NCI-H2029 treated with DMSO at 0.1 percent for 48 hours (cell line): Measurements from ENCODE around the gene RNF149.
A peak's percentile ranks its signal among the peaks of the same experiment; 100 is the strongest.
"Not testable (repeated sequence)": the region's sequence is repeated elsewhere in the genome, so short reads cannot be mapped to it uniquely, and the experiment has no call there.

Experiments
- DNase-seq: peaks from one replicate; lab custom pipeline; 2025; lab: John Stamatoyannopoulos, UW

The RNF149 gene

DNA sequence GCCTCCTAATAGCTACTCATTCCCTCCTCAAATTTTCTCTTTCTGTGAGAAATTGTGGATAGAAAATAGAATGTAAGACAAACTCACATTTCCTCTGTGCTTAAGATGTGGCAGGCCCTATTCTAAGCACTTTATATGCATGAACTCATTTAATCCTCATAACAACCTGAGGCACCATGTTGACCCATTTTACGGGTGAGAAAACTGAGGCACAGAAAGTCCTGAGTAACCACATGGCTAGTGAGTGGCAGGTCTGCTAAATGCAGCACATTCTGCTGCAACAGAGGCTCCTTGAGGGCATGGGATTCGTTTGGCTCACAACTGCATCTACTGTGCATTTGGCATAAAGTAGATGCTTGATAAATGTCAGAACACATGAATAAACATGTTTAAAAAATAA is 22.7 kb upstream of the RNF149 start:
- DNase-seq: no peak

DNA sequence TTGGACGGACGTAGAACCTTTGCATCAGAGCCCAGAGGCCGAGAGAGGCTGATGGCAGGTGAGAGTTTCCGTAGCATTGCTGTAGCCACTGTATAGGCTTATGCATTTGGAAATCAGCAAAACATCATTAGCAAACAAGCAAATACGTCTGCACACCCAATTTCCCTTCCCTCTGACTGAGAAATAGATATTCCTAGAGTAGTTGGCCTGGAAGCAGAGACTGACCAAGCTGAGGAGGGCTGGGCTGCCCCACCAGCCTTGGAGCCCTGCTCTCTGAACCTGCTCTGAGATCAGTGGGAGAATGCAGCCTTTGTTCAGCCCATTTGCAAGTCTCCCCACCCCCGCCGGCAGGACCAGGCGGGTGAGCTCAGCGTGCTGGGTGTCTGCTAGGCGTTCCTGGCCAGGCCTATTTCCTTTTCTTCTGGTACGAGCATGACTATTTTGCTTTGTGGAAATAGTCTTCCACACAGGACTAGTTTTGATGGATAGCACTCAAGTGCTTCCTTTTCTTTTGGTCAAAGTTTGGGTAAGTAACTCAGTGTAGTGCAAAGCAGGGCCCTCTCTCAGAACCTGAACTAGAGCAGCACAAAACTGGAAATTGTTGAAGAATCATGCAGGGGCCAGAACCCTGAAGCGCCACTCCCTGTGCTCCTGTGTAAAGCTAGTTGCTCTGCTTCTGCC is 21.9 kb upstream of the RNF149 start:
- no peak for DNase-seq

DNA sequence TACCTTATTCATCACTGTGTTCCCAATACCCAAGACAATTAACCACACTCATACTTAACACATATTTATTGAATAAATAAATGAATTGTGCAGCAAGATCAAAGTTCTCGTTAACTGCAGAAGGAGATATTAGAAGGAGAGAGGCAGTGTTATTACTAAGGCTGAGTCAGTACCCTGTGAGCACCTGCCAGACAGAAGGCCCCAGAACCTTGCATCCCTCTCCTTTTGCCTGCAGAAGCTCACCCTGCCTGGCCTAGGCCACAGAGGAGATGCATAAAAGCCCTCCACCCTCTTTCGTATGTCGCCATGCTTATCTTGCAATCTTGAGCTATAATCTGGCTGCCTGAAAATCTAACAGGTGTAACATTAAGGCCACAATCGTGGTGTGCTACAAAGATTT is 20.5 kb upstream of the RNF149 start:
- no peak for DNase-seq

DNA sequence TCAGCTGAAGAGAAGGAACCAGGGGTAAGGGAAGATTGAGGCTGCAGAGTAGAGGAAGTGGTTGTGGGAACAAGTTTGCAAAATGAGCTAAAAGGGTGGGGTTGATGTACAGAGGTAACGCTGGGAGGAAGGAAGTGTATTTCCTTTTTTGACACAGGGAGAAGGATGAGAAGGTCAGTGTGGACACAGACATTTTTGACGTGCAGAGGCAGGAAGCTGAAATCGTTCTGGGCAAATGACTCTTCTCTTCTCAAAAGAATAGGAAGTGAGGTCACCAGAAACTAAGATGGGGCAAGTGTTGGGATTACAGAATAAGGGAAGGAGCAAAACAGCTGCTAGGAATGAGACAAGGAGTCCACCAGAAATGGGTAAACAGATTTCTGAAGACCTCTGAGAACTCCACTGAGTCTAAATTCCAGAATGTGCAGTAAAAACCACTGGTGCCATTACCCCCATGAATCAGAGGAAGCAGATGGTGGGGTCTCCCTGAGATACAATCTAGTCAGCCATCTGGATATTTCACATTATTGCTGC is 20.0 kb upstream of the RNF149 start:
- no peak for DNase-seq

DNA sequence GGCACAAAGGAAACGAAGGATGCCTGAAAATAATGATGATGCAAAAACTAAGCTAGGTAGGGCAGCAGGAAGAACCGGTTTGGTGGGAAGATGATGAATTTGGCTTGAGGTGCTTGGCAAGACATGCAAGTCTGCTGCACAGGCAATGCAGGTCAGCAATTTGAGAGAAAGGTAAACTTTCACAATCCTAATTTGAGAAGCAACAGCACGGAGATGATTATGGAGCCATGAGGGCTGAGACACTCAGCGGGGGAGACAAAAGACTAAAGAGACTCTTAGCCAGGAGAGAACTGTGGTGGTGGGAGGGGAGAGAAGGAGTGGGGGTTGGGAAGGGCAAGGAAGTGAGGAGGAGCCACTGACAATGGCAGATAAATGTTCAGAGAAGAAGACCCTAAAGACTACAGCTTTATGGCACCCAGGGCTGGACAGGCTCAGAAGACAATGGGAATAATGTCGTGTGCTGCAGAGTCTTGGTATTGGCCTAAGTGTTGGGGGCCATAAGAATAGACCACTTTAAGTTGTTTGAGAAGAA is 19.4 kb upstream of the RNF149 start:
- DNase-seq: peak; percentile 24

DNA sequence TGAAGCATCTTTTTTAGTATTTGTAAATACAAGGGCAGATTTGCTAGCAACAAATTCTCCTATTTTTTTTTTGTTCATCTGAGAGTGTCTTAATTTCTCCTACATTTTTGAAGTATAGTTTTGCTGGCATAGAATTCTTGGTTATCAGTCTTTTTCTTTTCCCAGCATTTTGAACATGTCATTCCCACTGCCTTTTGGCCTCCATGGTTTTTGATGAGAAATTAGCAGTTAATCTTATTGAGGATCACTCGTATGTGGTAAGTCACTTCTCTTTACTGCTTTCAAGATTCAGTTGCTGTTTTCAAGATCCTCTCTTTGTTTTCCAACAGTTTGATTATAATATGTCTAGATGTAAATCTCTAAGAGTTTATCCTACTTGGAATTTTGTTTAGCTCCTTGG is 16.9 kb upstream of the RNF149 start:
- no peak for DNase-seq

DNA sequence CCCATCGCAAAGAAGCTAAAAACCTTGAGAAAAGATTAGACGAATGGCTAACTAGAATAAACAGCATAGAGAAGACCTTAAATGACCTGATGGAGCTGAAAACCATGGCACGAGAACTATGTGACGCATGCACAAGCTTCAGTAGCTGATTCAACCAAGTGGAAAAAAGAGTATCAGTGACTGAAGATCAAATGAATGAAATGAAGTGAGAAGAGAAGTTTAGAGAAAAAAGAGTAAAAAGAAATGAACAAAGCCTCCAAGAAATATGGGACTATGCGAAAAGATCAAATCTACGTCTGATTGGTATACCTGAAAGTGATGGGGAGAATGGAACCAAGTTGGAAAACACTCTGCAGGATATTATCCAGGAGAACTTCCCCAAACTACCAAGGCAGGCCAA is 8.1 kb upstream of the RNF149 start:
- DNase-seq: not testable (repeated sequence)

DNA sequence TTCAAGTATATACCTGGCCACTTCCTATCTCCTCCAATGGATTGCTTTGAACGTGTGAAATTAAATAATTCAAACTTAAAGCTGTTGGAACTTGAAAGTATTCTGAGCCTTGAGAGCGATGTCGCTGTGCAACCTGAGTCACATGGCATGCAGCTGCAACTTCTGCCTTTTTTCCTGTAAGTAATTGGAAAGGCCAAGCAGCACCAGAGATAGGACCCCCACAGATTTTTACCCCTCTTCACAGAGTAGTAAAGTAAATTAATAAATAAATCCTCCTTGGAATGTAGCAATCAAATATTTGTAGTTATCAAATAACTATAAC is 3.2 kb upstream of the RNF149 start:
- no peak for DNase-seq

DNA sequence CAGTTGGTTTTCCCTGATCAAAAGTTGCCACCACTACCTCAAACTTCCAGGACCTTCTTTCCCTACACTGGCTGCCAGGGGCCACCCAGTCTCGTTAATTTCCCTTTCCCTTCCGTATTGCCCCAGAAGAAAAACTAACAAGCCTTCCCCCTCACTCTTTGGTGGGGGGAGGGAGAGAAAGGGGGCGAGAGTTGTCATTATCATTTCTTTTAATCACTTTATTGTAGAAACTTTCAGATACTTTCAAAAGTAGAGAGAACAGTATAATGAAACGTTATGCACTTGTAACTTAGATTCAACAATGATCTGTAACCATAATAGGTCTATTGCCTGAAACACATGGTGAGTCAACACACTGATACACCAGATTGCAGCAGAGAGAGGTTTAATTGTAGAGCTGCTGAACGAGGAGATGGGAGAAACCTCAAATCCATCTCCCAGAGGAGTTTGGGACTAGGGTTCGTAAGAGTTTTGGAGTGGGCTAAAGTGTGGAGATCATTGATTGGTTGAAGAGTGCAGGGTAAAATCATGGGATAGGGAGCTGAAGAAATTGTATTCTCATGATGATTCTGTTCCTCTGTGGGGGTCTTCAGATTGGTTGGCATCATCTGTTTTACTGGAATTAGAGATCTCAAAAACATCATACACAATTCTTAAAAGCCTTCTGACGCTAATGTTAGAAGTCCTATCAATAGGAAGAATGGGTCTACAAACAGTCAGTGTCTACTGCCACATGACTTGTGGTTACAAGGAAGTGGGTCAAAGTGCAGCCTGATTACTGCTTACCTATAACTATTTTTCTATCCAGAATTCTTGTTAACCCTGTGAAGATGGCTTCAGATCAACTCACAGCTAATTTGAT is 2.6 kb upstream of the RNF149 start:
- no peak for DNase-seq

DNA sequence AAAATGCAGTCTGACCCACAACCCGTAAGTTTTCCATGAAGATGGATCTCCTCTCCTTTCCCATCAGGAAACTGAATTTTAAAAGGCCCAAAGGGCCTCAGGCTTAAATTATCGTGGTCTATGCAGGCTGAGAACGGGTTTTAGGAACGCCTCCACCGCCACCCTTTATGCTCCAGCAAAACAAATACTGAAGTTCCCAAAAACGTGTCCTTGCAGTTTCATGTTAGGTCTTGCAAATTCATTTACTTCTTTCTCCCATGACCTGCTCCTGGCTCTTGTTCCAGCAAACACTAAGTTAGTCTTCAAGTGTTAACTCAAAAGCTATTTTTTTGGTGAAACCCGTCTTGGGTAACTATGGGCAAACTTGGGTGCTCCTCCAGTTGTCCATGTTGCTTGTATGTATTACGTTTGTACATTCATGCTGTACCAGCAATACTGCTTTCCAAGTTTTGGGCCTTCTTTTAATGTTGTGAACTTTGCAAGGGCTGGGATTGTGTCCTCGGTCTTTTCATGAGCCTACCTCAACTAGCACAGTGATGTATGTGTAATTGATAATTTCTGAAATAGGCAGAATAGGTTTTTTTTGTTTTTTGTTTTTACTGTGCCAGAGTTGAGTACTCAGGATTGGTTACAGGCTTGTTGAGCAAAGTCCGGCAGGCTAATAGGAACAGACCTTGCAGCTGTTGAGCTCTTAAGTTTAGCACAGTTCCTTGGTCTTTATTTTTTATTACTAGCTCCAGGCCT is 1.8 kb upstream of the RNF149 start:
- DNase-seq: no peak

DNA sequence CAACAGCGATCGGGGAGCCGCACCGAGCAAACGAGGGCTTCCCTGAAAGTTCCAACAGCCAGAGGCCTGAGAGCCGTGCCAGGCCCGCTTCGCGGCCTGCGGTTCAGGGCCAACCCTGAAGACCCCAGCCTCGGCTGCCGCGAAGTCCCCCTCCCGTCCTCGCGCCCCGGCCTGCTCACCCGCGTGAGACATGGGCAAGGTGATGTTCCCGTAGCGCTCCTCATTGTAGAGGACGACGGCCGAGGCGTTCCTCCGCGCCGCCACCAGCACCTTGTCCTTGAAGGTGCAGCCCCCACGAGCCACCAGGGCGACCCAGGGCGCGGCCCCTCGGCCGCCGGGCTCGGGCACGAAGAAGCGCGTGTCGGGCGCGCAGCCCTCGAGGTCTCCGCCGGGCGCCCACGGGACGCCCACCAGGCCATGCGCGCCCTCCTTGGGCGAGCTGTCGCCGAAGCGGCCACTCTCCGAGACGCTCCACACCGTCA is 510 bp downstream of the RNF149 start:
- DNase-seq: no peak

DNA sequence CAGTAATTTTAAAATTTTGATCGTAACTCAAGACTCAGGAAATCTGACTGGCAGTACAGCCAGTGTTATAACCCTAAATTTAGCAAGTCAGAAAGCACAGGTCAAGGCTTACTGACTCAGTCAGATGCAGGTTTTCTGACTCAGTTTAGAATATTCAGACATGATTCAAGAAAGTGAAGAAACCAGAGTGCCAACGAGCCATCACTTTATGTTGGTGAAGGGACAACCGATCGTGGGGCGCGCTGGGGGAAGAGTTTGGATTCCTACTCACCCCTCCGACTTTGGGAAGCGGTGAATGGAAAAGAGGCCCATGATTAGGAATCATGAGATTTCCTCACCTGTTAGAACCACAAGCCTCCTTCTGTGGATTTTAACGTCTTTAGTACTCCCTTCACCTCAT is 998 bp downstream of the RNF149 start:
- DNase-seq: no peak

DNA sequence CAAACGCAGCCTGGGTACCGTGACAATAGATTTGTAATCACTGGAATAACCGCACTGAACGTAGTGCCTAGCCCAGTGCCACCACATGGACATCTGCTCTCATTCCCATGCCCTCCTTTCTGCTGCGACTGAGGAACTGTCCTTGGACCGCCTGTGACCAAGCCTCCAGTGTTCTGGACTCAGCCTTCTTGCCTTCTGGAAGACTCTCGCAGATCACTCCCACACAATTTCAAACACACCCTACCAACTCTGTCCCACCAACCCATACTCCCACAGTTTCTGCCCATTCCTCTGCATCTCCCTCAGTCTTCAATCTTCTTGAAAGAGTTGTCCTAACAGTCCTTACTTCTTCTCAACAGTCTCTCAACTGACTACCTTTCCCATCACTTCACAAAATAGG is 2.1 kb downstream of the RNF149 start:
- no peak for DNase-seq

DNA sequence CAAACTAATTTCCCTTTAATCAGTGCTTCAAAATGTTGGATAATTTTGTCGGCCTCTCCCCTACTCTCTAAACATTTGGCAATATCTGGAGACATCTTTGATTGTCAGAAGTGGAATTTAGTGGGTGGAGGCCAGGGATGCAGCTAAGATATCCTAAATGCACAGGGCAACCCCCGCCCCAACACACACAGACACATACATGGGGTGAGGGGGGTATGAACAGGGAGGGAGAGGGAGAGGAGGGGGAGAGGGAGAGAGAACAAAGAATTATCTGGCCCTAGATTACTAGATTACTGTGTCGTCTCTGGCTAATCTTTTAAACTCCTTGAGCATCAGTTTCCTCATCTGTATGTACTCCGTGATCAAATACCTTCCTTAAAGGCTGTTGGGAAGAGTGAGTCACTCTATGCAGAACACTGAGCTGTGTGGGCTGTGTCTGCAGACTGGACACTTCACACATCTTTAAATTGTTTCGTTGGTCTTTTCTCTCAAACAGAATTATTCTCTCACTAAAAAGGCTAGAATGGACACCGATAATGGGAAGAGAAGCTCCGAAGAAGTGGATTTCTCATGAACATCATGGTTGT is 2.9 kb downstream of the RNF149 start:
- DNase-seq: no peak

DNA sequence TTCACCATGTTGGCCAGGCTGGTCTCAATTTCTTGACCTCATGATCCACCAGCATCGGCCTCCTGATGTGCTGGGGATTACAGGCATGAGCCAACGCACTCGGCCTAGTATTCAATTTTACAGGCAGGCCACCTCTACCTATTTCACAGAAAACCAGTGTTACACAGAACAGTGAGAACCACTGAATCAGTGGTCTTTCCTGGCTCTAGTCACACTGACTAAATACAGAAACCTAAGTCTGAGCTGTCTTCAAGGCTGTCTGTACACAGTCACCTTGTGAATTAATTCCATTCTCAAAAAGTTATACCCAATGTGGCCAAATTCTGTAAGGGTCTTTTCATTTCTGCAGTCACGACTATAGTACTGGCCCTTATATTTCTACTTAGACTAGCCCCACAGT is 3.5 kb downstream of the RNF149 start:
- no peak for DNase-seq

DNA sequence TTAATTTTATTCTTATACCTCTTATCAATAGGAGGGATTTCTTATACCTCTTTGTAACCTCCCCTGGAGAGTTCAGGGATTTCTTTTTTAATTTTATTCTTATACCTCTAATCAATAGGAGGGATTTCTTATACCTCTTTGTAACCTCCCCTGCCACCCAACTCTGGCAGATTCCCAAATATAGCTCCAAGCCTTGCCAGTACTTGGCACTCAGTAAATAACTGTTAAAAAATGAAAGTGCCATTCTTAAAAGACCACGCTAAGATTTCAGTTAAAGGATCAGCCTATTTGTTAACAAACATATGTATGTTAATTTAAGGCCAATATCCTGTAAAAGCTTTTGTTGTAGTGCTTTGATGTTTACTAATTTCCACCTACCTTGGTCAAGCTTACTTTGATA is 4.8 kb downstream of the RNF149 start:
- DNase-seq: no peak

DNA sequence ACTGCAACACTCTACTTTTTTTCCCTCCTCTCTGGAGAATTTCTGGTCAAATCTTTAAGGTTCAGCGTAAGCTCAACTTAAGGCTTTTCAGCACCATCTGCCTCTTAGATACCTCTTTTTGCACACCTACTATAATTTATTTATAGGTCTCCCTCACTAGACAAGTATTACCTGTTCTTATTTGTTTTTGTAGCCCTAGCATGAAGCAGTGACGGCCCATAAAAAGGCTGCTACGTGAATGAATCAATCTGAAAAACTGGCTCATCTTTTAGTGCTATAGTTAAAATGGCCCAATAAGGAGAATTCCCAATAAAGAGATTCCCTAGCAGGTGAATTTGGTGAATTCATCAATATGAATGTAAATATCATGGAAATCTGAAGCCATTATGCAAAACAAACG is 6.5 kb downstream of the RNF149 start:
- DNase-seq: no peak

DNA sequence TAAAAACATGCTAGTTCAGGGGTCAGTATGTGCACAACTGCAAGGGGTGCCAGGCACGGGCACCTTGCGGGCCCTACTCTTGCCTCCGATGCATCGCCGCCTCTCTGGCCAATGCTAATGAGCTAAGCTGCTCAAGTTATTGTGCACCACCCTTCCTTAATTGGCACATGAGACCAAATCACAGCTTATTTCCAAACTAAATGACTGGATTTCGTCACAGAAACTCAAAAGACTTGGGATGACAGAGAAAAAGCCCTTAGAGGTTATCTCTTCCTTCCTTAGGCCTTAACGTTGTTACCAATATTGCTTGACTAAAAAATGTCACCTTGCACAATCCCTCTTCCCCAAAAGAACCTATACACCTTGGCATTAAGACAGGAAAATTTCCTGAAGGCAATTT is 7.7 kb downstream of the RNF149 start:
- DNase-seq: no peak

DNA sequence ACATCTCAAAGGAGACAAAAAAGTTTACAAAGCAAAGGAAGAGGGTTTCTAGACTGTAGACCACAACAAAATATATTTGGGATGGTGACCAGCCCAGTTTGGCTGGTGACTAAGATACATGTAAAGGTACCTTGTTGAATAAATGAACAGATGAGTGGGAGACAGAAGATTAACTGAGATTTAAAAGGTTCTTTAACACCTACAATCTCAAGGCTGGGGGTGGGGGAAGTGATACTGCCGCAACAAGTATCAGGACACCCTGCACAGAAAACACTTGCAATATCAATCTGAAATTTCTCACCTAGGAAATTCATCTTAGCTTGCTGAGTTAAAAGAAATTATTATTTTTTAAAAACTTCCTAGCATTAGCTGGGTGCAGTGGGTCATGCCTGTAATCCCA is 8.3 kb downstream of the RNF149 start:
- DNase-seq: no peak

DNA sequence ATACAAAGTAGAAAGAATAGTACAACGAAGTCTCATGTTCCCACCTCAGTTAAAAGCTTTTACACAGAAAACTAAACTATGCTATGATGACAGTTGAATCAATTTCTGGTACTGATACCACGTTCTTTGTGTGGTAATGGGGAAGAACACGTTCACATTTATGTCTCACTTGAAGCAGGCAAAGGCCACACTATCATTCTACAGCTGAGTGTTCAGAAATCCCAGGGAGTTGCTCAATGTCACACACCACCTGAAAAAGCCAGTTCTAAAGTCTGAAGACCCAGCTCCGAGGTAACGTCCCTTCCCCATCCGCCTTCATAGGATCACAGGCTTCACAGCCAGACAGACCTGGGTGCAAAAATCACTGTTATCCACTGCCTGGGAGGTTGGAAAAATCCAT is 8.9 kb downstream of the RNF149 start:
- DNase-seq: no peak

DNA sequence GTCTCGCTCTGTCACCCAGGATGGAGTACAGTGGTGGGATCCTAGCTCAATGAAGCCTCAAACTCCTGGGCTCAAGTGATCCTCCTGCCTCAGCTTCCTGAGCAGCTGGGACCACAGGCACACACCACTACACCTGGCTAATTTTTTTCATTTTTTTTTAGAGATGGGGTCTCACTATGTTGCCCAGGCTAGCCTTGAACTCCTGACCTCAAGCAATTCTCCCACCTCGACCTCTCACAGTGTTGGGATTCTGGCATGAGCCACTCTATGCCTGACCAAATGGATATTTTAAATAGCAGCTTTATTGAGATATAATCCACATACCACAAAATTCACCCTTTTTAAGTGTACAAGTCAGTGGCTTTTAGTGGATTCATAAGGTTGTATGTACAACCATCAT is 11.1 kb downstream of the RNF149 start:
- no peak for DNase-seq

DNA sequence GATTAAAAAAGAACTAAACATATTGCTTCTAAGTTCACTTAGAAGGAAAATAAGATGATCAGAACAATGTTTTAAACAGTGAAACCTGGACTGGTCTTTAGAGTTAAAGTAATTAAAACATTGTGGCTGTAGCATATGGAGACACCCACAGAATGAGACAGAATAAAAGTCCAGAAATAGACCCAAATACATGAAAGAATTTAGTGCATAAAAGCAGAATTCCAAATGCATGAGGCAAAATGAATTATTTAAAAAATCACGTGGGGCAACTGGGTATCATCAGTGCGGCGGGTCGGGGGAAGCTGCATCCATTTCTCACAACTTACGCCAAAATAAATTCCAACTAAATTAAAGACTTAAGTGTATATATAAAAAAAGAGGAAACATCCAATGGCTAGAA is 12.1 kb downstream of the RNF149 start:
- DNase-seq: no peak
